ENCODE data around the gene SFXN4.

GRCh38 chr10:119176166-119176565, 10.7 kb upstream of the SFXN4 start:
- TF ChIP-seq SOX15 (CRISPR knock-in tag; IDR thresholded peaks at IDR 0.05) (no peak), RELA (CRISPR knock-in tag; IDR thresholded peaks at IDR 0.05; ENCODE audit: borderline replicate concordance) (no peak), NR1H2 (CRISPR knock-in tag; IDR thresholded peaks at IDR 0.05) (no peak), CTCF (IDR thresholded peaks at IDR 0.05) (no peak), E2F1 (CRISPR knock-in tag; IDR thresholded peaks at IDR 0.05) (no peak), USF1 (CRISPR knock-in tag; IDR thresholded peaks at IDR 0.05) (no peak), MXD4 (CRISPR knock-in tag; IDR thresholded peaks at IDR 0.05; ENCODE audit: borderline replicate concordance) (no peak), FOXP4 (CRISPR knock-in tag; IDR thresholded peaks at IDR 0.05) (no peak), ZNF232 (CRISPR knock-in tag; IDR thresholded peaks at IDR 0.05) (no peak), SP1 (CRISPR knock-in tag; conservative IDR thresholded peaks at IDR 0.05) (no peak)
